Urinary bladder (tissue), 4 donors: Measurements from ENCODE around the gene TMEM154. TPM values are rescaled to one million over a fixed set of nuclear protein-coding genes. Genes with fewer than 3 reads are reported as not detected.

Source experiments
- DNase-seq: peaks from one replicate; pipeline ENCODE4 v3.0.0-alpha.2; 2015; ENCODE audit errors: extremely low spot score
- H3K27ac ChIP-seq: one replicate; pipeline ENCODE4 v1.5.1; 2013; ENCODE audit warnings: low read depth, mild to moderate bottlenecking, moderate library complexity
- H3K36me3 ChIP-seq: one replicate; pipeline ENCODE4 v1.6.1; 2013; ENCODE audit warnings: mild to moderate bottlenecking, moderate library complexity; ENCODE audit not compliant: insufficient read depth
- H3K4me1 ChIP-seq: one replicate; pipeline ENCODE4 v1.6.1; 2013; ENCODE audit warnings: mild to moderate bottlenecking, moderate library complexity; ENCODE audit not compliant: insufficient read depth
- H3K4me3 ChIP-seq: one replicate; pipeline ENCODE4 v1.5.1; 2013; ENCODE audit warnings: low read depth, low read length
- WGBS: extraction: QIAGEN DNeasy Blood & Tissue Kit; methylation state at CpG from one replicate; pipeline ENCODE4 v1.1.7; 2013; 5-methylcytosine and 5-hydroxymethylcytosine counted together
- polyA plus RNA-seq: library from polyadenylated mRNA; stranded (reverse); fragments of 200-250 nt; gene quantifications from one replicate; pipeline ENCODE4 v1.2.3, GENCODE V29; 2013
- total RNA-seq: library from RNA; depleted of rRNA; stranded (reverse); fragments of >200 nt; gene quantifications from one replicate; pipeline ENCODE4 v1.2.3, GENCODE V29; 2014
- donor health status: healthy with polysubstance abuse.
- donor health status: healthy.

TMEM154 gene
- total and polyA plus RNA-seq, 2 donors, result 2.0 to 17.2 TPM

DNA sequence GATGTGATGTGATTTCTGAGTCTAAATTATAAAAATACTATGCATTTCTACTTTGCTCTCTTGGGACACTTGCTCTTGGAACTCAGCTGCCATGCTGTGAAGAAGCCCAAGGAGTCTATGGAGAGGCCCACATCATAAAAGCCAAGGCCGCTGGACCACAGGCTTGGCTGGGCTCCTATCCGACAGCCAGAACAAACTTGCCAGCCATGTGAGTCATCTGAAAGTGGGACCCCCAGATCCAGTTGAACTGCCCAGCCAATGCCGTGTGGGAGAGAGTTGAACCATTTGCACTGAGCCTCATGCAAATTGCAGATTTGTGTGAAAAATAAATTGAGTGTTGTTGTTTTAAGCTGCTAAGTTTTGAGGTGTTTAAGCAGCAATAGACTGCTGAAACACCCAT, 60.2 kb downstream of the TMEM154 start:
- no peak for DNase-seq
- Histone ChIP-seq H3K4me3 (no peak overlapping the region), H3K4me1 (no peaks in the 10 kb centered on the region), H3K27ac (no peak overlapping the region), H3K36me3 (no peaks in the 10 kb centered on the region)
- 89% methylated on average over 3 of the region's 3 CpGs for WGBS

DNA sequence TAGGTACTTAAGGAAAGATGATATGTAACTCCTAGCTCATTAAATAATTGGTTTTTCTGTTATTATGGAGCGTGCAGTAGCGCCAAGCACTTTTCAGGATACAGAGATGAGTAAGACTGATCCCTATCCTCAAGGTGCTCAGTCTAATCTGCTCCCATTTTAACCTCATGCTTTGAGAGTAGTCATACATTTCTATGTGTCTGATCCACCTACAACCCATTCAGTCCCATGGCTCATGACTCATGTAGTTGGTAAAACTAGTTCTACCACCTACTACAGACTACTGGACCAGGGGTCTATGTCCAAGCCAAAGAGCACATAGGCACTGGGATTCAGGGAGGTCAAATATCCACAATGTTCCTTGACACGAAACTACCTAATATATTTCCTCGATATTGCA, 60.8 kb downstream of the TMEM154 start:
- H3K27ac ChIP-seq, result no peak overlapping the region
- no peak overlapping the region for H3K4me3 ChIP-seq
- DNase-seq, result no peak
- WGBS, result 98% methylated on average over 4 of the region's 4 CpGs
- no peaks in the 10 kb centered on the region for H3K4me1 ChIP-seq
- H3K36me3 ChIP-seq, result no peaks in the 10 kb centered on the region

DNA sequence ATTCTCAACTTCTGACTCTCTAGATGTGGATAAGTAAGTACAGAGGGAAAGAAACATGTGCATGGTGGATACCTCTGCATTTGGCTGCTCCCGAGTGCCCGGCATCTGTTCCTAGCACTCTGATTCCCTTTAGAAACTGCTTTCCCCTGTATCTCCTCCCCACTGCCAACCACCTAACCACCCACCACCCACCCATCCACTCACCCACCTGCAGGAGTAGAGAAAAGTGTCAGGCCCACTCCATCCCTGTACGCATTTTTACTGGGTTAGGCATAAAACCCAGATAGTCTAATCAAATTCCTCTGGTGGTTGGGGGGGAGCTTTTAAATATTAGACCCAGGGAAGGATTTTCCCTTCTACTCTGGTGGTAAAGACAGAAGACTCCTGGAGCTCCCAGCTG, 63.0 kb downstream of the TMEM154 start:
- Histone ChIP-seq H3K27ac (no peak overlapping the region), H3K36me3 (no peaks in the 10 kb centered on the region), H3K4me1 (no peaks in the 10 kb centered on the region), H3K4me3 (no peak overlapping the region)
- no peak for DNase-seq
- 93% methylated on average over 3 of the region's 3 CpGs for WGBS

DNA sequence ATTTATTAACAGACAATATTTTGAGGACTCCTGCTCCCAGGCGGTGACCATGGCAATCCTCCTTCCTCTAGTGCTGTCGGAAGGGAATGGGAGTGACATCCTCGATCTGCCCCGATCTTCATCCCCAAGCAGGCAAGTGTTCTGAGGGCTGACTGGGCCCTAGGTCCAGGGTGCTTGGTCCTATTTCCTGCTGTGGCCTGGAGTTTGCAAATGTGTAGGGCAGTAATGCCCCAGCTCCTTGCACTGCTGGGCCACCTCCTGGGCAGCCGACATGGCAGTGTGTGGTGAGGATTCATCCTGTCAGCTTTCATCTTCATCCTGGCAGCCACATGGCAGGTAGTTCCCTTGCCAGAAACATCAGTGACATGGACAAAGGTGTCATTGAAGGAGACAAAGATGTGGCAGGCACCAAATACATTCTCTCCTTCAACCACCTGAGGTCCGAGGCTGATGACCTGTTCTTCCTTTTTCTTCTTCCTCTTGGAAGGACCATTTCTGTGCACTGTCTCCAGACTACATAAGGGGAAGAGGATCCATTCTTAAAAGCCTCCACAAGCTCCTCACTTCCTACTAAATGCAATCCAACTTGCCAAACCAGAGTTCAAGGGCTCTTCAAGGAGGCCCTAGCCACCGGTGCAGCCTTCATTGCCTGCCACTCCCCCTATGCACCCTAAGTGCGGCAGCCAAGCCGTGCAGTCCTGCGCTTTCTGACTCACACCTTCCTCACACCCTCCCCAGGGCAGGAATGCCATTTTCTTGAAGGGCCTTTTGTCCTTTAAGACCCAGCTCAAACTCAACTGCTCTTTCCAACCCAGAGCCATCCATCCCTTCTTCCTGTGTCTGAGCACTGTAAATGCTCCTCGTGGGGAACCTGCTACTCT, 65.7 kb downstream of the TMEM154 start:
- no peaks in the 10 kb centered on the region for H3K36me3 ChIP-seq
- no peak for DNase-seq
- no peaks in the 10 kb centered on the region for H3K4me1 ChIP-seq
- H3K4me3 ChIP-seq, result no peak overlapping the region
- no peak overlapping the region for H3K27ac ChIP-seq
- 84% methylated on average over 11 of the region's 11 CpGs for WGBS

DNA sequence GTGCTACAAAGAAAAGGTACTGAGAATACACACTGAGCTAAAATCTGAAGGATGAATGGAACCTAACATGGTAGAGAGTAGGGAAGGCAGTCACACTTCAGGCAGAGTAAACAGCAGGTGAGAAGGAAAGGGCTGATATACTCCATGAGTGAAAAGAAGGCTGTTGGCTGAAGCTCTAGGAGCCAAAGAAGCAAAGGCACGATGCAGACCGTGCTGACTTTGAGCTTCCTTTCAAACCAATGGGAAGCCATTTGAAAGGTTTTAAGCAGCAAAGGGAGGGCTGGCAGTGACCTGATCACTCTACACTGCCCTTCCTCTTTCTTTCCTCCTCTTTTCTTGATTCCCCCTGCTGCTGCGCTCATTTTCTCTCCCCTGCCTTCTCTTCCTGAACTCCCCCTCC, 66.4 kb downstream of the TMEM154 start:
- H3K4me3 ChIP-seq, result no peak overlapping the region
- no peak for DNase-seq
- no peaks in the 10 kb centered on the region for H3K36me3 ChIP-seq
- no peak overlapping the region for H3K27ac ChIP-seq
- H3K4me1 ChIP-seq, result no peaks in the 10 kb centered on the region
- whole genome bisulfite sequencing, result 63% methylated on average over 3 of the region's 3 CpGs

DNA sequence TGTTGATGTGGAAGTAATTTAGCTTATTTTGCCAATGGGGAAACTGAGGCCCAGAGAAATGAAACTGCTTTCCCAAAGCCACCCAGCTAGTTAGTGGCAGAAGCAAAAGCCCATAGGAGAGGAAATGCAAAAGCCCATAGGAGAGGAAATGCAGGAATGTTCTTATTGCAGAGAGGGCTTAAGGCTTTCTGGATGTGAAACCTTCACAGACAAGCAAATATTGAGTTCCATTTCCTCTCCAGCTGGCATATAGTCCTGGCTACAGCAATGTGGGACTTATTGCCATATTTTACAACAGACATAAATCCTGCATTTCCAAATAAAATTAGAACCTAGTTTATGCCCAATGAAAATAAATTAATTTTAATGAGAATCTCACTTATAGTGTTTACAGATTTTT, 69.7 kb downstream of the TMEM154 start:
- no peak overlapping the region for H3K4me3 ChIP-seq
- H3K36me3 ChIP-seq, result no peaks in the 10 kb centered on the region
- H3K4me1 ChIP-seq, result no peaks in the 10 kb centered on the region
- H3K27ac ChIP-seq, result no peak overlapping the region
- no peak for DNase-seq

DNA sequence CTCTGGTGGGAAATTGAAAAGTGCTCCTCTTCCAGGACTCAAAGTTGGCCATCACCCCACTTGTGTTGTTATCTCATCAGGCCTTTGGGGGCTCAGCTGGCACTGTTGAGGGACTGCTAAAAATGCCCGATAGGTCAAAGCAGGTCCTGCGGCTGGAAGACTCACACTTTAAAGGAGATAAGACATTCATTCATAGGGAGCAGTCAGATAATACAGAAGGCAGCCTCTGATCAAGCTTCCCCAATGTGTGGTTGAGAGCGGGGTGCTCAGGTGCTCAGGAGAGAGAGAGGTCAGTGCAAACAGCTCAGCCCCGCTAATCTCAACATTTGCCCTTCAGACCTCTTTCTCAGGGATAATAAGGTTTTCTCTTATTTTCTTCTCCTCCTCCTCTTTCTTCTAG, 70.3 kb downstream of the TMEM154 start:
- DNase-seq, result no peak
- Histone ChIP-seq H3K4me3 (no peak overlapping the region), H3K4me1 (no peaks in the 10 kb centered on the region), H3K27ac (no peak overlapping the region), H3K36me3 (no peaks in the 10 kb centered on the region)
- WGBS, result 91% methylated on average over 4 of the region's 4 CpGs

DNA sequence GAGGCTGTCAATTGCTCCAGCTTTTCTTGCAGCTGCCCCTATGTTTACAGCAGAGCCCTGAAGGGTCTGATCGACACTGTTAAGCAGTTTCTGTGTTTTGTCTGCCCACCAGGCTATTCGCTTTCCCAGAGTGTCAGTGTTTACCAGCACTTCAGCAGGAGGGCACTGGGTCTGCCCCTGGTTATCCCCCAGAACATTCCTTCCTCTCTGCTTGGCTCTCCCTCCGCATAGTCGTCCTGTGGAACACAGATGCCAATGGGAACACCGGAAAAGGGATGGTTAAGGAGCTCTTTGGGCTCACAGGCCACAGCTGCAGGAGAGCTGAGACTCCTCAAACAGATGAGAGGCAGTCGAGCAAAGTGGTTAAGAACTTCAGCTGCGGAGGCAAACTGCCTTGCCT, 72.6 kb downstream of the TMEM154 start:
- Histone ChIP-seq H3K4me1 (no peaks in the 10 kb centered on the region), H3K27ac (no peak overlapping the region), H3K36me3 (no peaks in the 10 kb centered on the region), H3K4me3 (no peak overlapping the region)
- DNase-seq, result no peak
- WGBS, result 35% methylated on average over 7 of the region's 7 CpGs

DNA sequence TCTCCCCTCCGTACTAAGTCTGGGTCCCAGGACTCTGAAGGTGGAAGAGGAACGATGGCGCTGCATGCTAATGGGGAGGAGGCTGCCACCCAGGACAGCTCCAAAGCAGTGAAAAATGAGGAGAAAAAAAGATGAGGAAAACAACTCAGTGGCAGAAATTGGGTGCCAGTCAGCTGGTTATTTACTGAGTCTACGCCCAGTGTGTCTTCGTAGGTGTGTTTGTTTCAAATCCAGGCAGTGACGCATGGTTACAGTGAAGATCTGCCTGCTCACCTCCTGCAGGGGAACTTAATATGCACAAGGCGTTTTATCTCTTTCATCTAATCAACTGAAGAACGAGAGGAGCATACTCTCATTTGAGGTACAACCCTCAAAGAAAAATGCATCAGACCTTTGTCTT, 73.0 kb downstream of the TMEM154 start:
- DNase-seq, result no peak
- Histone ChIP-seq H3K4me3 (no peak overlapping the region), H3K27ac (no peak overlapping the region), H3K36me3 (no peaks in the 10 kb centered on the region), H3K4me1 (no peaks in the 10 kb centered on the region)
- 44% methylated on average over 8 of the region's 8 CpGs for WGBS

DNA sequence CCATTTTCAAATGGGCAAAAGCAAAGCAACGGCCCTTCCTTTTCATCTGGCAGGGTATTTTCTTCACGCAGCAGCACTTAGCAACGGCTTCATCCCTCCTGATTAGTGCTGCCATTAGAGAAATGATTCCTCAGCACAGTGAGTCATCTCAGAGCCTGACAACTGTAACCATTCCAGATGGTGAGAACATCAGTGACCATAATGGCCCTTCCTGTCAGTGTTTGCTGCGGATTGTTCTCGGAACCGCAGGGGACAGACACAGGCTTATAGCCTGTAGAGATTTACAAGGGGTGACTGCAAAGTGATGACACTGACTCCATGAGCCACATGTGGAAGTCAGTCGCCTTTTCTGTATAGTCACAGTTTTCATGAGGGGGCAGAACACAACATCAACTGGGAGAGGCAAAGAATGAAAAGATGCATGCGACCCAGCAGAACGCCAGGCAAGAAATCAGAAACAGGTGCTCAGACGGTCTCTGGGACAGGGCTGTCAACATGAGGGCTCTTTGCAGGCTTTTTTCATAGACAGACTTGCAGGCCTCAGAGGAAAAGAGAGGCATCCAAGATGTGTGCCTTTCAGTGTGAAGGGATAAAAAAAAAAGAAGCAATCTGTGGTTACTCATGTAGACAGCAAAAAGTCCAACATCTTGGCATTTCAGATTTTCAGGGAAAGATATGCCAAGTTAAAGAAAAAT, 74.0 kb downstream of the TMEM154 start:
- 57% methylated on average over 10 of the region's 10 CpGs for WGBS
- H3K27ac ChIP-seq, result no peak overlapping the region
- no peak for DNase-seq
- H3K4me3 ChIP-seq, result no peak overlapping the region
- H3K36me3 ChIP-seq, result no peaks in the 10 kb centered on the region
- H3K4me1 ChIP-seq, result no peaks in the 10 kb centered on the region

DNA sequence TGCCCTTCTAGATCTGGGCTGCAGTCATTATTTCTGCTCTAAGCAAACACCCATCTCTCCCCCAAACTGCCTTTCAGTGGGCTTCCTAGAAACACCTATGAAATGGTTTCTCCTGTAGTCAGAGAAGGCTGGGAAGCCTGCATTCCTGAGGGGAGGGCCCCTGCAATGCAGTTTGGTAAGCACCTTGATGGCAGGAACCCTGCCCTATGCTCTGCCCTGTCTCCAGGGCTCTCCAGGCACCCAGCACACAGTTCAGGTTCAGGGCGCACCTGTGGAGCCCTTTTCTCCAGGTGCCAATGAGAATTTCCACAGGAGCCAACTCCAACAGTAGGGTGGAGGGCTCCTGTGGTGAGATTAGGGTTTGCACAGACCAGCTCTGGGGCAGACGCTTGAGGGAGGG, 74.8 kb downstream of the TMEM154 start:
- Histone ChIP-seq H3K4me1 (no peaks in the 10 kb centered on the region), H3K4me3 (no peak overlapping the region), H3K27ac (no peak overlapping the region), H3K36me3 (no peaks in the 10 kb centered on the region)
- DNase-seq, result no peak
- WGBS, result 89% methylated on average over 2 of the region's 2 CpGs

DNA sequence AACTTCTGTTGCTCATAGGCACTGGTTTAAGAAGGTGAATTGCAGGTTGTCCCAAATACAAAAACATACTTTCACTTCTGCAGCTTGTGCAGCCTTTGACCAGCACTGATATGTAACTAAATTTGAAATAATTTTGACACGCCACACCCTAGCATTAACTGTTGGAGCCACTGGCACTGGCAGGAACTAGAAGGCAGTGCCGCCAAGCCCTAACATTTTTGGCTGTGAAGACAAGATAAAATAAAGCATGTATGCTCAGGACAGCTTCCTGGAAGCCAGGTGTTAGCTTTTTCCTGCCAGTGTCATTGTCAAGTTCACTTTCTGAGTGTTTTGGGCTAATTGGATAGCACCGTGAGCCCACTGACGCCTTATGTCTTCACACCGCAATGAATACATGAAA, 78.6 kb downstream of the TMEM154 start:
- Histone ChIP-seq H3K4me1 (no peaks in the 10 kb centered on the region), H3K36me3 (no peaks in the 10 kb centered on the region), H3K27ac (no peak overlapping the region), H3K4me3 (no peak overlapping the region)
- DNase-seq, result no peak
- 87% methylated on average over 5 of the region's 5 CpGs for WGBS

DNA sequence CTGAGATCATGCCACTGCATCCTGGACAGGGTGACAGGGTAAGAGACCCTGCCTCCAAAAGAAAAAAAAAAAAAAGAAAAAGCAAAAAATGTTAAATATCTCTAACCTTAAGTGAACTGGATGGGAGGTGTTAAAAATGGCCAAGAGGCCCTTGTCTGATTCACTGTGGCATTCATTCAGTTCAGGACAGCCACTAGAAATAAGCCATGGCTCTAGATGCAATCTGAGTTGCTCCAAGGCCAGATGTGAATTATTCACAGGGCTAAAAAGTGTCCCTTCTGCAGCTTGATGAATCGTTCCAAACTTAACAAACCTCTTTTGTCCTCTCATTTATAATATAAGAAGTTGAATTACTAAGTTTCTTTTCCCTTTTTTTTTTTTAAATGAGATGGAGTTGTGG, 80.2 kb downstream of the TMEM154 start:
- Histone ChIP-seq H3K36me3 (no peaks in the 10 kb centered on the region), H3K4me3 (no peak overlapping the region)
- 83% methylated on average over 1 of the region's 1 CpG for WGBS

DNA sequence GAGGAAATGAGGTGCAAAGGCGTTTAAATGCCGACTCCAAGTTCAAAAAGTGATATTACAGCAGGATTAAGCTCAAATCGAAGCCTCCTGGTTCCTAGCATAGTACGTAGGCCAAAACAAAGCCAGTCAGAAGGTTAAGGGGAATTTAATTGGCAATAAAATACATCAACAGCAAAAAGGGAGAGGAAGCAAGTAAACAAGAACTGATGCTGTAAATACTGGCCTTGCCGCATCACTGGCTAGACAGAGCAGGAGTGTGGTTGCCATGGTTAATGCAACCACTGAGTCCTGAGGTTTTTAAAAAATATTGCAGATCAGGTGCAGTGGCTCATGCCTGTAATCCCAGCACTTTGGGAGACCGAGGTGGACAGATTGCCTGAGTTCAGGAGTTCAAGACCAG, 80.7 kb downstream of the TMEM154 start:
- Histone ChIP-seq H3K36me3 (no peaks in the 10 kb centered on the region), H3K4me3 (no peak overlapping the region), H3K4me1 (no peaks in the 10 kb centered on the region), H3K27ac (no peak overlapping the region)
- no peak for DNase-seq
- 68% methylated on average over 6 of the region's 6 CpGs for WGBS

More for the DNA sequence above, 80.2 kb downstream of the TMEM154 start:
- no peak for DNase-seq
- H3K4me1 ChIP-seq, result no peaks in the 10 kb centered on the region
- H3K27ac ChIP-seq, result no peak overlapping the region
